Right ventricle myocardium superior (tissue), 1 donor: ENCODE results near the gene MICA. TPM values are rescaled to one million over a fixed set of nuclear protein-coding genes. Genes with fewer than 3 reads are reported as not detected.
"Not testable (repeated sequence)": the region's sequence is repeated elsewhere in the genome, so short reads cannot be mapped to it uniquely, and the experiment has no call there.

Experiments used
- ATAC-seq: fragments of 200-7000 bp; cut with Tn5 transposase; one replicate; pipeline ENCODE4 v1.9.1; 2020; ENCODE audit warnings: mild to moderate bottlenecking; ENCODE audit not compliant: poor library complexity
- DNase-seq: peaks from one replicate; pipeline ENCODE4 v3.0.0-alpha.2; 2020
- intact Hi-C: fragments of 100-400 bp; cut with DNase I; formaldehyde crosslinking; loops from one replicate; pipeline ENCODE4 v1.11.2; 2022
- total RNA-seq: library from RNA; stranded (reverse); fragmentation: NEBNext Ultra II Directional; extraction: Animal tissue kit (Norgen Biotek cat#: 25700); gene quantifications from one replicate; pipeline ENCODE4 v1.2.1, GENCODE V29; 2021
- donor health status: DM: no; HTN: yes; CAD: no; lungs with severe emphysema.

Gene MICA
- total RNA-seq, 1 donor from 2014 or later, result 9.2 TPM

- no peak for ATAC-seq
- no peak for DNase-seq
- intact Hi-C loops, result no loop called here
Observed at GRCh38 chr6:31378062-31378720, 25.2 kb upstream of the MICA start.

- intact Hi-C loops, result no loop called here
- DNase-seq (no peak), ATAC-seq (no peak)
Observed at GRCh38 chr6:31378721-31379103, 24.7 kb upstream of the MICA start.

GRCh38 chr6:31379850-31380249 lies 23.5 kb upstream of the MICA start:
- intact Hi-C loops, result no loop called here
- no peak for ATAC-seq
- no peak for DNase-seq

GRCh38 chr6:31381666-31382065 lies 21.7 kb upstream of the MICA start:
- DNase-seq (no peak), ATAC-seq (no peak)
- intact Hi-C loops, result no loop called here

GRCh38 chr6:31383149-31383548 lies 20.2 kb upstream of the MICA start:
- intact Hi-C loops, result no loop called here
- DNase-seq, result no peak

GRCh38 chr6:31385041-31385440 lies 18.4 kb upstream of the MICA start:
- ATAC-seq, result no peak
- no peak for DNase-seq
- intact Hi-C loops, result no loop called here

More at GRCh38 chr6:31383149-31383548, 20.2 kb upstream of the MICA start:
- no peak for ATAC-seq

- intact Hi-C loops, result no loop called here
- no peak for ATAC-seq
- DNase-seq, result no peak
Observed at GRCh38 chr6:31386099-31386498, 17.3 kb upstream of the MICA start.

- ATAC-seq (no peak), DNase-seq (no peak)
- intact Hi-C loops, result no loop called here
Observed at GRCh38 chr6:31386977-31387376, 16.4 kb upstream of the MICA start.

- intact Hi-C loops, DNase-seq: not testable (repeated sequence)
- ATAC-seq, result peak; percentile 41
Observed at GRCh38 chr6:31388916-31389801, 14.2 kb upstream of the MICA start.

- DNase-seq, intact Hi-C loops, ATAC-seq: not testable (repeated sequence)
Observed at GRCh38 chr6:31389802-31390132, 13.6 kb upstream of the MICA start.

GRCh38 chr6:31393932-31394331 lies 9.5 kb upstream of the MICA start:
- intact Hi-C loops, result no loop called here
- ATAC-seq (no peak), DNase-seq (no peak)

- ATAC-seq (no peak), DNase-seq (no peak)
- intact Hi-C loops, result no loop called here
Observed at GRCh38 chr6:31394381-31394780, 9.0 kb upstream of the MICA start.

GRCh38 chr6:31395832-31396231 lies 7.6 kb upstream of the MICA start:
- ATAC-seq, result no peak

GRCh38 chr6:31396422-31397152 lies 6.8 kb upstream of the MICA start:
- peak; percentile 42 for ATAC-seq
- DNase-seq, result peak; percentile 85
- intact Hi-C loops, result loop anchor here (2.0 kb wide), 1 partner anchor 44 kb away; no protein-coding TSS in a partner anchor

More at GRCh38 chr6:31395832-31396231, 7.6 kb upstream of the MICA start:
- intact Hi-C loops, result loop anchor here (2.0 kb wide), 1 partner anchor 45 kb away; no protein-coding TSS in a partner anchor
- DNase-seq, result no peak

- ATAC-seq, DNase-seq: not testable (repeated sequence)
- intact Hi-C loops, result loop anchor here (2.0 kb wide), 1 partner anchor 44 kb away; no protein-coding TSS in a partner anchor
Observed at GRCh38 chr6:31397153-31397499, 6.3 kb upstream of the MICA start.

- no peak for ATAC-seq
Observed at GRCh38 chr6:31397901-31398525, 5.4 kb upstream of the MICA start.

GRCh38 chr6:31399589-31400466 lies 3.6 kb upstream of the MICA start:
- intact Hi-C loops, result no loop called here
- ATAC-seq, result peak; percentile 89
- DNase-seq, result peak; percentile 95

More at GRCh38 chr6:31397901-31398525, 5.4 kb upstream of the MICA start:
- DNase-seq, result no peak
- intact Hi-C loops, result loop anchor here (2.0 kb wide), 1 partner anchor 43 kb away; no protein-coding TSS in a partner anchor
